OCI-M2 (cell line): ENCODE results near the gene NPPA.

Experiments used
- DNase-seq: peaks from one replicate; lab custom pipeline; 2025; ENCODE audit not compliant: unreplicated experiment; lab: John Stamatoyannopoulos, UW

The NPPA gene

DNA sequence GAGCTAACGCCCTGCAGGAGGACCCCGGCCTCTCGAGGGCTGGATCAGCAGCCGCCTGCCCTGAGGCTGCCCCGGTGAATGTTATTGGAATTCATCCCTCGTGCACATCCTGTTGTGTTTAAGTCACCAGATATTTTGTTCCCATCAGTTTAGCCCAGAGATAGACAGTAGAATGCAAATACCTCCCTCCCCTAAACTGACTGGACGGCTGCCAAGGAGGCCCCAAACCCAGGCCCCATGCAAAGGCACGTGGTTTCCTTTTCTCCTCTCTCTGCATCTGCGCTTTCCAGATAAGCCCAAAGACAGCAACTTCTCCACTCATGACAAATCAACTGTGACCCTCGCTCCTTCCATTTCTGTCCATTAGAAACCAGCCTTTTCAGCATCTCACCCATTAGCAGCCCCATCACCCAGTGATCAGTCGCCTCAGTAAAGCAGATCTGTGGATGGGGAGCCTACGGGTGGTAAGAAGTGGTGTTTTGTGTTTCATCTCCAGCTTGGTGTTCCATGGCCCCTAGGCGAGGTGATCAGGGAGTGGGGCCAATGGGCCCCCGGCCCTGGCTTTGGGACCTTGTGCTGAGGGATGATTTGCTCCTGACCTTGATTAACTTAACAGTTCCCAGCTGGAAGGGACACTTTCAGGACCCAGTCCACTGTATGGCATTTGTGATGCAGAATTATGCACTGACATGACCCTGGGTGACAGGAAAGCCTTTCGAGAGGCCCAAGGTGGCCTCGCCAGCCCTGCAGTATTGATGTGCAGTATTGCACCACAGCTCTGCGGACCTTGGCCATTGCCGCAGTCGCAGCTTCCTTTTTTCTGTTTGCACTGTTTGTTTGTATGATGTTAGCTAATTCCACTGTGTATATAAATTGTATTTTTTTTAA is 5.2 kb downstream of the NPPA start:
- peak; percentile 88 for DNase-seq

DNA sequence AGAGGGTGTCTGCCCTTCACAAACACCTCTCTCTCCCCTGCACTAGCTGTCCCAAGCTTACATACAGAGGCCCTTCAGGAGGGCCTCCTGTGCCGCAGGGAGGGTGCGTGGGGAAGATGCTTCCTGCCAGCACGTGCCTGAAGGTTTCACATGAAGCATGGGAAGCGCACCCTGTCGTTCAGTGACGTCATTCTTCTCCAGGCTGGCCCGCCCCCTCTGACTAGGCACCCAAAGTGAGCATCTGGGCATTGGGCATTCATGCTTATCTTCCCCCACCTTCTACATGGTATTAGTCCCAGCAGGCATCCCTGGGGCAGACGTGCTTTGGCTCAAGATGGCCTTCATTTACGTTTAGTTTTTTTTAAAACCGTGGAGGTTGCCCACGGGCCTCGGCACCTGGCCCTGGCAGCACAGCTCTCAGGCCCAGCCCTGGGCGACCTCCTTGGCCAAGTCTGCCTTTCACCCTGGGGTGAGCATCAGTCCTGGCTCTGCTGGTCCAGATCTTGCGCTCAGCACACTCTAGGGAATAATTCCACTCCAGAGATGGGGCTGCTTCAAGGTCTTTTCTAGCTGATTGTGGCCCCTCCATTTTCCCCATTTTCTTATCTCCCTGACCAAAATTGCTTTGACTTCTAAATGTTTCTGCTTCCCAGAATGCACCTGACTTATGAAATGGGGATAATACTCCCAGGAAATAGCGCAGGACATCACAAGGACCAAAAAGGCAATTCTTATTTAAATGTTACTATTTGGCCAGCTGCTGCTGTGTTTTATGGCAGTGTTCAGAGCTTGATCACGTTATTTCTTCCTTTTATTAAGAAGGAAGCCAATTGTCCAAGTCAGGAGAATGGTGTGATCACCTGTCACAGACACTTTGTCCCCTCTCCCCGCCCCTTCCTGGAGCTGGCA is 6.1 kb downstream of the NPPA start:
- no peak for DNase-seq

DNA sequence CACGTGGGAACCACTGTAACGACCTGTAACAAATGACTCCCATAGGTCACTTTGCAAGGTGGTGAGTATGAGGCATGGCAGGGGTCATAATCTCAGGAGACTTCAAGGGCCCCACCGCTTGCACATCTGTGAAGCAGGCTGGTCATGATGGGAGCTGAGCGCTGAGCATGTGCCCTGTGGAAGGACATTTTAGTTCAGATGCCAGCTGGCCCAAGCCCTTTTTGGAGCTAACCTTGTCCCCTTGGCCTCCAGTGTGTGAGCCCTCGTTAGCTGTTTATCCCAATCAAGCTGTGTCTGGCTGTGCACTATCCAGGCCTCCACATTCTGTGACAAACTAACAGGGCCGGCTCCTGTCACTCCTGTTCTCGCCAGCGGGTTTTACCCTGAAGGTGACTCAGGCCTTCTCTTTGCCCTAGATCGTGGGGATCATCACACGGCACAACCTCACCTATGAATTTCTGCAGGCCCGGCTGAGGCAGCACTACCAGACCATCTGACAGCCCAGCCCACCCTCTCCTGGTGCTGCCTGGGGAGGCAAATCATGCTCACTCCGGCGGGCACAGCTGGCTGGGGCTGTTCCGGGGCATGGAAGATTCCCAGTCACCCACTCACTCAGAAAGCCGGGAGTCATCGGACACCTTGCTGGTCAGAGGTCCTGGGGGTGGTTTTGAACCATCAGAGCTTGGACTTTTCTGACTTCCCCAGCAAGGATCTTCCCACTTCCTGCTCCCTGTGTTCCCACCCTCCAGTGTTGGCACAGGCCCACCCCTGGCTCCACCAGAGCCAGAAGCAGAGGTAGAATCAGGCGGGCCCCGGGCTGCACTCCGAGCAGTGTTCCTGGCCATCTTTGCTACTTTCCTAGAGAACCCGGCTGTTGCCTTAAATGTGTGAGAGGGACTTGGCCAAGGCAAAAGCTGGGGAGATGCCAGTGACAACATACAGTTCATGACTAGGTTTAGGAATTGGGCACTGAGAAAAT is 7.6 kb downstream of the NPPA start:
- no peak for DNase-seq

DNA sequence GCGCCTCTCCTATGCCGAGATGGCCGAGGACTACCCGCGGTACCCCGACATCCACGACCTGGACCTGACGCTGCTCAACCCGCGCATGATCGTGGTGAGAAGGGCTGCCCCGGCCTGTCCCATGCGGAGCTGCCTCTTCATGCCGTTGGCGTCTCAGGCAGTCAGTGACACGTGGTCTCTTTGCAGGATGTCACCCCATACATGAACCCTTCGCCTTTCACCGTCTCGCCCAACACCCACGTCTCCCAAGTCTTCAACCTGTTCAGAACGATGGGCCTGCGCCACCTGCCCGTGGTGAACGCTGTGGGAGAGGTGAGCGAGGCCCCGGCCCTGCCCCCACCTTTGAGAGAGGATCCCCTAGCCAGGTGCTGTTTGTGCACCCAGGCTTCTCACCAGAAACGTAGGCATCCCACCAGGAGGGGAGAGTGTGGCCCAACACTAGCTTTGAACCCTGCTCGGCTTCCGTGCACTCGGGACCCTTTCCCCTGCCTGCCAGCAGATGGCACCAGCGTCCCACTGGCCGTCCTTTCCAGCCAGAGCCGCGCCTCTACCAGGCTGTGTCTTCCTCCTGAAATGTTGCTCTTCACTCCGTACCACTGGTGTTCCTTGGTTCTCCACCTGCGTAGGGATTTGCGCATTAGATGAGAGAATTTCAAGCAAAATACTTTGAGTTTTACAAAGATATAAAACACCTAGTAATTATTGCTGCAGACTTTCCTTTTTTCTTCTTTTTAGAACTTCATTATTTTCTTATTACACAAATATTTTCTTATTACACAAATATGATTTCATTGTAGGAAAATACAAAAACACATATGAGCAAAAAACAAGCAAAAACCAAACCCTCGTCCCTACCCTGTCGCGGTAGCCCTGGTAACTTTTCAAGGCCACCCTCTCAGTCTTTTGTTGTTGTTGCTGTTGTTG is 9.0 kb downstream of the NPPA start:
- DNase-seq = no peak

DNA sequence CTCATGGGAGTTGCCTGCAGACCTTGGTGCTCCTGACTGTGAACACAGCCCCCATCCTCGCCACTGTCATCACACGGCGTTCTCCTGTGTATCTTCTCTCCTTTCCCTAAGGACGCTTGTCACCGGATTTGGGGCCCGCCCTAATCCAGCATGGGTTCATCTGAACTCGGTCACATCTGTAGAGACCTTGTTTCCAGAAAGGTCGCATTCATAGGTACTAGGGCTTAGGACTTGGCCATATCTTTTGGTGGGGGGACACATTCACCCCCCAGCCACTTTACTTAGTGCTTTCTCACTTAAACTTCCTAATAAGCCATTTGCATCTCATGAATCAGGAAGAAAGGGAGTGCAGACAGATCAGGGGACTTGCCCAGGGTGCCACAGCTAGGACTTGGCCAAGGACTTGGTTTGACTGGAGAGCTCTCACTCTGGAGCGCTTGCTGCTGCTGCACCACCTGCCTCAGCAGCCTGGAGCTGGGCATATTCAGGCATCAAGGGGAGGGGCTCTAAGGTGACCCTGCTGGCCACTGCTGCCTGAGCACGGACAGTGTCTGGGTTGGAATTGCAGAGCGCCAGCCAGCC is 9.7 kb downstream of the NPPA start:
- DNase-seq = no peak

DNA sequence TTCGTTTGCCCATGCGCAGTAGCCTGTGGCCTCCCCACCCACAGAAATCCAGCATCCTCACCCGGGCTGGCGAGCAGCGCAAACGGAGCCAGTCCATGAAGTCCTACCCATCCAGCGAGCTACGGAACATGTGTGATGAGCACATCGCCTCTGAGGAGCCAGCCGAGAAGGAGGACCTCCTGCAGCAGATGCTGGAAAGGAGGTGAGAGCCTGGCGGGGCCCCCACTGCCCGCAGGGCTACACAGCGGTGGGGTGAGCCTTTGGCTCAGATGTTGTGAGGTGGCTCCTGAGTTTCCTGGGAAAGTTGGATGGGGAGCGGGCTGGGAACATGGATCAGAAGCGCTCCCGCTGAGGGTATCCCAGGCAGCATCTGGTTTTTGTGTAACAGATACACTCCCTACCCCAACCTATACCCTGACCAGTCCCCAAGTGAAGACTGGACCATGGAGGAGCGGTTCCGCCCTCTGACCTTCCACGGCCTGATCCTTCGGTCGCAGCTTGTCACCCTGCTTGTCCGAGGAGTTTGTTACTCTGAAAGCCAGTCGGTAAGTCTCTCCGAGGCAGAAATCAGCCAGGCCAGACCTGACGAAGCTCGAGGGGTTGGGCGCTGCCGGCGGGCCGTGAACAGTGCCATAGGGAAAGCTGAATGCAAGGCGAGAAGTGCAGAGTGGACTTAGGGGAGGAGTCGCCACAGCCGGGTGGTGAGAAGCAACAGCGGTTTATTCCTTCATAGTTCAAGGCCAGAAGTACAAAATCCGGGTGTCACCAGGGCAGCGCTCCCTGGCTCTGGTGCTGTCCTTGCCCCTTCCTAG is 10.4 kb downstream of the NPPA start:
- no peak for DNase-seq

DNA sequence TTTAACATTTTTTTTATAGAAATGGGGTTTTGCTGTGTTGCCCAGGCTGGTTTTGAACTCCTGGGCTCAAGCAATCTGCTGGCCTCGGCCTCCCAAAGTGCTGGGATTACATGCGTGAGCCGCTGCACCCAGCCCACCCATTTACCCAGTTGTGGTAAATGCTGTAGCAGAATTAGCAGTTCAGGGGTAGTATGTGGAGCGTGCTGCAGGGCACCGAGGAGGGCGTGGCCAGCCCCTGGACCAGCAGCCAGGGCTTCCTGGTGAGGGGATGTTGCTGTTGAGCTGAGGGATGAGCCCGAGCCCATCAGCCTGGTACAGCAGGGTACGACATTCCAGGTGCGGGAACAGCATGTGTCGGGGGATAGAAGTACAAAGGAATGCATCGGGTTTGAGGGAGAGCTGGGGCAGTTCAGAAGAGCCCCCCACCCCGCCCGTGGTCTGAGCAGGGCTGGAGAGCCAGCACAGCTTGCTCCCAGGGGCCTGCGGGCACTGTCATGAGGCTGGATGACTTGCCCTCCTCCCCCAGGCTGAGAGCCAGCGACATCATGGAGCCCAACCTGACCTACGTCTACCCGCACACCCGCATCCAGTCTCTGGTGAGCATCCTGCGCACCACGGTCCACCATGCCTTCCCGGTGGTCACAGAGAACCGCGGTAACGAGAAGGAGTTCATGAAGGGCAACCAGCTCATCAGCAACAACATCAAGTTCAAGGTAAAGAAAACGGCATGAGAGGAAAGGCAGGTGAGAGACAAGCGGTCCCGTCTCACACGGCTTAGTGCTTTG is 11.9 kb downstream of the NPPA start:
- DNase-seq = no peak

DNA sequence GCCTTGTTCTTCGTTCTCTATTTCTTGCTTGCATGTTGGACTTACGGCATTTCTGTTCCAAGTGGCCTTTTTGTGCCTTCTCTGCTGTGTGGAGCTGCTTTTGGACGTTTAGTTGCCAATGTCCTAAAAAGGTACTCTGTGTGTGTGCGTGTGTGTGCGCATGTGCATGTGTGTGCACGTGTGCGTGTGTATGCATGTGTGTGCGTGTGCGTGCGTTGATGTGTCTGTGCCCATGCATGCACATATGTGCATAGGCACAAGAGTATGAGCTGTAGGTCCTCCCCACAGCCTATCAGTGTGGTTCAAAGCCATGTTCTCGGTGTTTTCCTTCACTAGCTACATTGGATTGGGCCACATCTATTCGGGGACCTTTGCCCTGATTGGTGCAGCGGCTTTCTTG is 13.7 kb downstream of the NPPA start:
- no peak for DNase-seq

DNA sequence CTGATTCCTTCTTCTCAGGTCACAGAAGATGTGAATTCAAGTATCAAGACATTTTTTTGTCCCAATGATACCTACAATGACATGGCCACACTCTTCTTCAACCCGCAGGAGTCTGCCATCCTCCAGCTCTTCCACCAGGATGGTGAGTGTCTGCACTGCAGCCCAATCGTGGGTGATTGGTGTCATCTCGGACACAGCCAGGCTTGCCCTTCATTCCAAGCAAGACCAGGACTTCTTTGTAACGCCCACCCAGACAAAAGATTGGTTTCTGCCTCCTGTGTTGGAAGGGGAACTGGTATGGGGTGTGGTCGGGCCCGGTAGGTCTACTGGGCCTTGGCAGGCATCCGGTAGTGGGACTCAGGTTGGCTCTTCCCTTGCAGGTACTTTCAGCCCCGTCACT is 14.1 kb downstream of the NPPA start:
- DNase-seq = no peak

DNA sequence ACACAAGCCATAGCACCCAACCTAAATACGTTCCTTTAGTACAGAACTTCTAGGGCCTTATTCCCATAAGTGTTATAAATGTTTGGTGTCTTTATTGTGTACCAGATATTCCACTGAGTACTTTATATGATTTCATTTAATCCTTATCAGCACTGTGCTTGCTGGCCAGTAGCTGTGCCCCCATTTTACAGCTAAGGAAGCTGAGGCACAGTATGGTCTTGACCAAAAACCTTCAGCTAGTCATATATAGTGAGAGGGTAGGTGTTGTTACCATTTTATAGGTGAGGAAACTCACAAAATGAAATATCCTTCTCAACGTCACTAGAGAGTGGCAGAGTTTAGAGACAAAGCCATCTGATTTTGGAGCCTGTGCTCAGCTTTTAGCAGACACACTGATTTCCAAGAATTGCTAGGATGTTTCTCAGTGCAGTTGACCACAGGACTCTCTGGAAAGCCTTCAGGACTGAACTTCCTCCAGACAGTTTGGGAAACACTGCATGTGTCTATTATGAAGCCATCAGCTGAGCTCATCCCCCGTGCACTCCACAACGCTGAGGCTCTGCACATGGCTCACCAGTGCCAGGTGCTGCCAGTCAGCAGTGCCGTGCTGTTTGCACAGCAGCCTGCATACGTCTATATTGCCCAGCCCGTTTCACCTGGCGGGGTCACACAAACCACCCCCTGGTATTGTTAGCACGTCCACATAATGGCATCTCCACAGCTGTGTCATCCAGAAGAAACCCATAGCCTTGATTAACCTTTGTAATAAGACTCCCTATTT is 15.4 kb downstream of the NPPA start:
- DNase-seq = no peak

DNA sequence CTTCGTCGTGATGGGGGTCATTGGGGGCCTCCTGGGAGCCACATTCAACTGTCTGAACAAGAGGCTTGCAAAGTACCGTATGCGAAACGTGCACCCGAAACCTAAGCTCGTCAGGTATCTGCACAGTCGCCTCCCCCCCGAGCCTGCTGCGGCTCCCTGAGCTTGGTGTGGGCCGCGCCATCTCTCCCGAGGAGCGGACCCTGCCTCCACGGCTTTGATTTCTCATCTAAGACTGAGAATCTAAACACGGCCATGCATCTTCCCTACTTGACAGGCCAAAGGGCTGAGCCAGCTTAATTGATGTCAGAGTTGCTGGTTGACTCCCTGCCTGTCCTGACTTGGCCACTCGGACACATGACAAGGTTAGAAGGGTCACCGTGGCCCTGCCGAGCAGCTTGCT is 19.1 kb downstream of the NPPA start:
- DNase-seq = no peak

DNA sequence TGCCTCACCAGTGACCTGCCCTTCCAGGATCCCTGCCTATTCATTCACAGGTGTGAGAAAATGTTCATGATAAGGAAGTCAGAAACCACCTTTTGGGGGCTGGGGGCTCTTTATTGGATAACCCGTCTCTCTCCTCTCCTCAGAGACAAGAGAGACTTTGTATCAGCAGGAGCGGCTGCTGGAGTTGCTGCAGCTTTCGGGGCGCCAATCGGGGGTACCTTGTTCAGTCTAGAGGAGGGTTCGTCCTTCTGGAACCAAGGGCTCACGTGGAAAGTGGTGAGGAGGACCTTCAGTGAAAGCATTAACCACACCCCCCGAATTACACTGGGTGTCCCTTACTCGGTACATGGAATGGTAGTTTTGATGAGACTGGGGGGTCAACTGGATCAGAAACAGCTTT is 20.6 kb downstream of the NPPA start:
- DNase-seq = no peak

DNA sequence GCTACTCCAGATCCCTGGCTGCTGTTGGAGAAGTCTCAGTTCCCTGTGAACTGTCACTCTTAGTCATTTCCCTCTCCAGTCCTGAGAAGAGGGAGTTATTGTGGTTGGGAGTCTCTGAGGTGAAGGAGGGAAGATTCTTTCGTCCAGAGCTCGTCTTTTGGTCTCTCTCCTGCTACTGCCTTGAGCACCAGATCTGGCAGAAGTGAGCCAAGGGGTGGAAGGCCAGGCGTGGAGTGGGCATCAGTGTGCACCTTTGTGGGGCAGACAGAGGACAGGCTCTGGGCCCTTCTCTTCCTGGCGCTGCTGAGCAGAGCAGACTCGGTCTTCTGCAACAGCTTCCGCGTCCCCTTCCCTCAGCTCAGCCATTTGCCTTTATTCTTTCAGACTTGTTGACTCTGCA is 22.5 kb downstream of the NPPA start:
- no peak for DNase-seq

DNA sequence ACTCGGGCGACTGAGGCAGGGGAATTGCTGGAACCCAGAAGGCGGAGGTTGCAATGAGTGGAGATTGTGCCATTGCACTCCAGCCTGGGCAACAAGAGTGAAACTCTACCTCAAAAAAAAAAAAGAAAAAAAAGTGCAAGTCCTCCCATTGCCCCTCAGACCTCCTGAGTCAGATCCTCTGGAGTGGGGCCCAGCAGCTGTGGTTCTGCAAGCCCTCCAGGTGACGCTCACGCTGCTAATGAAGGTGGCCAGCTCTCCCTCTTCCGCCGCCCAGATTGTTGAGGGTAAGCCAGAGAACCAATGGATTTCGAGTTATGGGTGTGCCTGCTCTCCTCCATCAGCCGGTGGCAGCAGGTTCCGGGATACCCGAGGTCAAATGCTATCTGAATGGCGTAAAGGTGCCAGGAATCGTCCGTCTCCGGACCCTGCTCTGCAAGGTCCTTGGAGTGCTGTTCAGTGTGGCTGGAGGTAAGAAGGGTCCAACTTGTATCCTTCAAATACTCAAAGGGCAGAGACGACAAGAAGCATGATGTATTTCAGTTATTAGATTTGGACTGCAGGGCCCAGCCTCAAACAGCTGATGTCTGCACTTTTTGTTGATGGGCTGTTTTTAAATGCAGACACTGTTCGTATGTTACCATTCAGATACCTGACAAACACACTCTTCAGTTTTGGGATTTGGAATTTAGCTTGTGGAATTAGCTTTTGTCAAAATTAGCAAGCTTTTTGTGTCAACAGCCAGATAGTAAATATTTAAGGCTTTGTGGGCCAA is 24.0 kb downstream of the NPPA start:
- DNase-seq = no peak

DNA sequence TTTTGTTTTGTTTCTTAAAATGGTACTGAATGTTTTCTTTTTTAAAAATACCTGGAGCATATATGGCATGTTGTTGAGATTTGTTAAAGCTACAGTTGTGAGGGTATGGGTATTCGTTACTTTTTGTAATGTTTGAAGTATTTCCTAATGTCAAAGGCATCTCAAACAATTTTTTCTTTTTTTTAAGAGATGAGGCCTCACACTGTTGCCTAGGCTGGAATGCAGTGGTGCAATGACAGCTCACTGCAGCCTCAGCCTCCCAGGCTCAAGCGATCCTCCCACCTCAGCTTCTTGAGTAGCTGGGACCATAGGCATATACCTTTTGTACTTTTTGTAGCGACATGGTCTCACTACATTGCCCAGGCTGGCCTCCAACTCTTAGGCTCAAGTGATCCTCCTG is 25.5 kb downstream of the NPPA start:
- no peak for DNase-seq

DNA sequence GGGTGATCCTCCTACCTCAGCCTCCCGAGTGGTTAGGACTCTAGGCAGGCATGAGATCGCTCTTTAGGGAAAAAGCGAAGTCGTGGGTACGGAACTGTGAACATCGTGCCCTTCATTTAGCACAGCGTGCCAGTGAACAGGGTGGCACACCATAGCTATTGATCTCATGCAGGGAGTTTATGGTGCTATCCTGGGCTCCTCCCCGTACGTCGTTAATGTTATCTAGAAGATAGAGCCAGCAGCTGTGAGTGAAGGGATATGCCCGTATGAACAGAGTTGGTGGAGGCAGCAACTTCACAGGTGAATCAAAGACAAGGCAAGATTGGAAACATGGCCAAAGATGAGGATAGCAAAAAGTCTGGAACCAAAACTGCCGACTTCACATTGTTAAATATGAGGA is 30.4 kb downstream of the NPPA start:
- DNase-seq = no peak
